ENCODE measurements around the gene SRSF10.

Gene SRSF10

GRCh38 chr1:23959461-23960290 is 20.5 kb downstream of the SRSF10 start, which contains the start of gene PNRC2 (continued):
- TF ChIP-seq ZNF623 (tag by site-specific recombination; IDR thresholded peaks at IDR 0.05) (no peak), ZNF112 (tag by site-specific recombination; IDR thresholded peaks at IDR 0.05) (no peak), INSM2 (tag by site-specific recombination; IDR thresholded peaks at IDR 0.05) (no peak), ZNF529 (tag by site-specific recombination; IDR thresholded peaks at IDR 0.05; ENCODE audit: insufficient replicate concordance) (no peak), SALL2 (tag by site-specific recombination; IDR thresholded peaks at IDR 0.05; ENCODE audit: borderline replicate concordance) (no peak), ZNF449 (tag by site-specific recombination; IDR thresholded peaks at IDR 0.05) (no peak), ZNF433 (tag by site-specific recombination; IDR thresholded peaks at IDR 0.05; ENCODE audit: low read depth) (no peak), REPIN1 (tag by site-specific recombination; IDR thresholded peaks at IDR 0.05; ENCODE audit: low read depth) (no peak), ZNF157 (tag by site-specific recombination; IDR thresholded peaks at IDR 0.05) (no peak), ZSCAN30 (tag by site-specific recombination; IDR thresholded peaks at IDR 0.05) (peak; percentile 81), HOXD13 (CRISPR knock-in tag; IDR thresholded peaks at IDR 0.05; ENCODE audit: borderline replicate concordance) (no peak), ZNF169 (tag by site-specific recombination; IDR thresholded peaks at IDR 0.05) (no peak), KLF16 (tag by site-specific recombination; IDR thresholded peaks at IDR 0.05) (no peak; the same call in 1 of the 2 replicates), ZNF2 (tag by site-specific recombination; IDR thresholded peaks at IDR 0.05) (peak; percentile 74), ZBTB26 (tag by site-specific recombination; optimal IDR thresholded peaks at IDR 0.05) (peak; percentile 98), ZNF175 (tag by site-specific recombination; IDR thresholded peaks at IDR 0.05) (no peak), ZNF501 (tag by site-specific recombination; IDR thresholded peaks at IDR 0.05) (peak; percentile 70), ZNF398 (tag by site-specific recombination; IDR thresholded peaks at IDR 0.05) (peak; percentile 66), ZNF654 (tag by site-specific recombination; IDR thresholded peaks at IDR 0.05; ENCODE audit: low read depth) (no peak), SP3 (tag by site-specific recombination; IDR thresholded peaks at IDR 0.05) (peak; percentile 77), MEIS1 (CRISPR knock-in tag; IDR thresholded peaks at IDR 0.05; ENCODE audit: borderline replicate concordance) (no peak), GLI4 (tag by site-specific recombination; IDR thresholded peaks at IDR 0.05) (no peak), GLI2 (tag by site-specific recombination; IDR thresholded peaks at IDR 0.05; ENCODE audit: borderline replicate concordance, low read depth) (no peak), HOXC10 (CRISPR knock-in tag; IDR thresholded peaks at IDR 0.05) (no peak), OVOL3 (tag by site-specific recombination; IDR thresholded peaks at IDR 0.05) (peak; percentile 62; the same call in 1 of the 2 replicates), KLF10 (tag by site-specific recombination; IDR thresholded peaks at IDR 0.05) (peak; percentile 58), ZNF221 (tag by site-specific recombination; IDR thresholded peaks at IDR 0.05; ENCODE audit: borderline replicate concordance) (no peak), ZNF280C (tag by site-specific recombination; IDR thresholded peaks at IDR 0.05) (no peak), ZNF366 (tag by site-specific recombination; conservative IDR thresholded peaks at IDR 0.05) (no peak), ZSCAN23 (tag by site-specific recombination; IDR thresholded peaks at IDR 0.05) (no peak), PRDM1 (tag by site-specific recombination; IDR thresholded peaks at IDR 0.05) (no peak), ZBTB48 (tag by site-specific recombination; IDR thresholded peaks at IDR 0.05) (no peak)
